Measurements from ENCODE around the gene SAXO1. TPM values are rescaled to one million over a fixed set of nuclear protein-coding genes. Genes with fewer than 3 reads are reported as not detected.

The SAXO1 gene
- total RNA-seq, 1 donor from 2014 or later = 0.09 TPM

- Mint-ChIP-seq H3K4me3 (peak overlapping the region; percentile 94), H3K4me1 (peaks cover 29% of the 10 kb centered on the region), H3K27me3 (ENCODE audit: insufficient read depth, low read depth) (peaks cover 5% of the 10 kb centered on the region), H3K36me3 (peaks cover 4% of the 10 kb centered on the region), H3K9me3 (no peaks in the 10 kb centered on the region), H3K27ac (no peak overlapping the region)
- TF ChIP-seq CTCF (IDR thresholded peaks at IDR 0.05) (no peak), EZH2phosphoT487 (IDR thresholded peaks at IDR 0.05) (no peak), EZH2 (IDR thresholded peaks at IDR 0.05) (no peak)
- H3K4me2 ChIP-seq = peak overlapping the region; percentile 90
- peaks cover 51% of the 10 kb centered on the region for H3F3A ChIP-seq (ENCODE audit: low read depth)
- H3K36me3 ChIP-seq = peaks cover 3% of the 10 kb centered on the region
- H3K9me3 ChIP-seq (ENCODE audit: low read depth) = no peaks in the 10 kb centered on the region
- no peak overlapping the region for H3K27ac ChIP-seq
- DNase-seq (ENCODE audit: low spot score) = no peak
- no peak overlapping the region for H2AFZ ChIP-seq (replicated peaks)
- H3K4me1 ChIP-seq = peaks cover 8% of the 10 kb centered on the region
- no peaks in the 10 kb centered on the region for H3K27me3 ChIP-seq
- H3K4me3 ChIP-seq = peak overlapping the region; percentile 93
- H3K79me2 ChIP-seq (ENCODE audit: low read depth) = peaks cover 25% of the 10 kb centered on the region
- H3K9ac ChIP-seq = peak overlapping the region; percentile 81
- H4K20me1 ChIP-seq (ENCODE audit: low read depth) = peaks cover 19% of the 10 kb centered on the region
Measured at GRCh38 chr9:19050637-19051591, 17.9 kb upstream of the SAXO1 start.

- peaks cover 19% of the 10 kb centered on the region for H4K20me1 ChIP-seq (ENCODE audit: low read depth)
- no peak overlapping the region for H2AFZ ChIP-seq (replicated peaks)
- Mint-ChIP-seq H3K27me3 (ENCODE audit: insufficient read depth, low read depth) (peaks cover 7% of the 10 kb centered on the region), H3K36me3 (peaks cover 2% of the 10 kb centered on the region), H3K4me1 (peaks cover 29% of the 10 kb centered on the region), H3K27ac (peak overlapping the region; percentile 84), H3K4me3 (peak overlapping the region; percentile 94), H3K9me3 (peaks cover 3% of the 10 kb centered on the region)
- peak overlapping the region; percentile 93 for H3K4me3 ChIP-seq
- peak overlapping the region; percentile 94 for H3K27ac ChIP-seq
- H3K4me1 ChIP-seq = peaks cover 8% of the 10 kb centered on the region
- H3K9ac ChIP-seq = peak overlapping the region; percentile 81
- peaks cover 25% of the 10 kb centered on the region for H3K79me2 ChIP-seq (ENCODE audit: low read depth)
- peaks cover 47% of the 10 kb centered on the region for H3F3A ChIP-seq (ENCODE audit: low read depth)
- DNase-seq (ENCODE audit: low spot score) = peak; percentile 45
- H3K36me3 ChIP-seq = no peaks in the 10 kb centered on the region
- peak overlapping the region; percentile 90 for H3K4me2 ChIP-seq
- no peaks in the 10 kb centered on the region for H3K27me3 ChIP-seq
- no peaks in the 10 kb centered on the region for H3K9me3 ChIP-seq (ENCODE audit: low read depth)
- no peak for TF ChIP-seq CTCF (IDR thresholded peaks at IDR 0.05)
- no peak for TF ChIP-seq EZH2 (IDR thresholded peaks at IDR 0.05)
- TF ChIP-seq EZH2phosphoT487 (IDR thresholded peaks at IDR 0.05) = no peak
Measured at GRCh38 chr9:19049917-19050636, 17.1 kb upstream of the SAXO1 start.

GRCh38 chr9:19048966-19049916 lies 16.2 kb upstream of the SAXO1 start, which contains the start of gene RRAGA:
TSS of gene RRAGA (plus strand) at chr9:19049427. CDS start at chr9:19049660, 233 bp downstream.
- H3F3A ChIP-seq (ENCODE audit: low read depth) = peaks cover 40% of the 10 kb centered on the region
- Mint-ChIP-seq H3K4me1 (peaks cover 29% of the 10 kb centered on the region), H3K9me3 (peaks cover 3% of the 10 kb centered on the region), H3K36me3 (peaks cover 2% of the 10 kb centered on the region), H3K27ac (peak within 1 kb of the TSS; percentile 94), H3K4me3 (peak within 1 kb of the TSS; percentile 94), H3K27me3 (ENCODE audit: insufficient read depth, low read depth) (peaks cover 7% of the 10 kb centered on the region)
- peak within 1 kb of the TSS; percentile 84 for H2AFZ ChIP-seq (replicated peaks)
- TF ChIP-seq EZH2 (IDR thresholded peaks at IDR 0.05) (no peak), CTCF (IDR thresholded peaks at IDR 0.05) (peak; percentile 96)
- peak within 1 kb of the TSS; percentile 94 for H3K27ac ChIP-seq
- no peaks in the 10 kb centered on the region for H3K9me3 ChIP-seq (ENCODE audit: low read depth)
- peaks cover 8% of the 10 kb centered on the region for H3K4me1 ChIP-seq
- H4K20me1 ChIP-seq (ENCODE audit: low read depth) = peaks cover 19% of the 10 kb centered on the region
- H3K4me3 ChIP-seq = peak within 1 kb of the TSS; percentile 93
- H3K27me3 ChIP-seq = no peaks in the 10 kb centered on the region
- H3K36me3 ChIP-seq = no peaks in the 10 kb centered on the region
- peaks cover 25% of the 10 kb centered on the region for H3K79me2 ChIP-seq (ENCODE audit: low read depth)
- peak; percentile 99 for DNase-seq (ENCODE audit: low spot score)
- peak within 1 kb of the TSS; percentile 90 for H3K4me2 ChIP-seq
- H3K9ac ChIP-seq = peak within 1 kb of the TSS; percentile 81

Measured in neural progenitor cell (in vitro differentiated cells).